ENCODE measurements around the gene SPEF2. TPM values are rescaled to one million over a fixed set of nuclear protein-coding genes. Genes with fewer than 3 reads are reported as not detected.
A peak's percentile ranks its signal among the peaks of the same experiment; 100 is the strongest.

Gene SPEF2
- total and polyA plus RNA-seq, 5 experiments from 2014 or later: 9.9 to 13.7 (median 10.9) TPM

DNA sequence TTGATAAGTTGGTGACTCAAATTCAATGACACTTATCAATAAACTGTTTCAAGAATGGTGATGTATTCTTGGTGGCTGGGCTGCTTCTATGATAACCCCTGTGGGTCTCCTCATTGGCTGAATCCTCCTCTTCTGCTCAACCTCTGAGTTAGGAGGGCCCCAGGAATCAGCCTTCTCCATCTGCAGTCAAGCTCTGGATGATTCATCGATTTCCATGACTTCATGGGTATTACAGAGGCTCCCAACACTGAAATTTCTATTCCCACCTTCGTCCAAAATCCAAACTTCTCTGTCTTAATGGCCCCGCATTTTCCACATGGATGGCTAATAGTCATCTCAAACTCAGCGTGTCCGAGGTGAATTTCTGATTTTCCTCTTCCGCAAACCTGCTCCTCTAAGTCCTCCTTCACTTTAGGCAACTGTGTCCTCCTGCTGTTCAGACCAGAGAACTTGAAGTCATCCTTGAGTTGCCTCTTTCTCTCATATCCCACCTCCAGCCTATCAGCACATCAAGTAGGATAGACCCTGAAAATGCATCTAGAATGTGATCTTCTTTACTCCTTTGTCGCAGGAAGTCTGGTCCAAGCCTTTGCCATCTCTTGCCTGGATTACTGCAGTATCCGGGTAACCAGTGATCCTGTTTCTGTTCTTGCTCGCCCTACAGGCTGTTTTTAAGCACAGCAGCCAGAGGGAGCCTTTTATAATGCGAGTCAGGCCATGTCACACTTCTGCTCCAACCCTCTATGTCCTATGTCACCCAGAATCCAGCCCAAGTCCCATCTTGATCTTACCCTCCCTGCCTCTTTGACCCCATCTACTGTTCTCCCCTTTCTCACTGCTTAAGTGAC is 197.7 kb downstream of the SPEF2 start:
- POLR2A ChIA-PET: interaction anchor here (0.6 to 20.4 kb wide), 2 partner anchors 34 to 41 kb away, joined by 3 to 989 read pairs; partner anchors contain the start of gene IL7R
- ATAC-seq (no peak), DNase-seq (peak in 3 of 10 donors; percentile 27 to 65 (median 33))
- peaks cover 0 to 3% (median 0%) of the 10 kb centered on the region in 3 donors for H3K36me3 Mint-ChIP-seq
- H3K9me3 Mint-ChIP-seq: peaks cover 0 to 9% (median 0%) of the 10 kb centered on the region in 9 donors
- H3K27me3 Mint-ChIP-seq: no peaks in the 10 kb centered on the region
- H3K27ac Mint-ChIP-seq: no peak overlapping the region
- peaks cover 19 to 53% (median 35%) of the 10 kb centered on the region in 4 donors for H3K4me1 Mint-ChIP-seq
- no peak overlapping the region for H3K4me3 Mint-ChIP-seq

DNA sequence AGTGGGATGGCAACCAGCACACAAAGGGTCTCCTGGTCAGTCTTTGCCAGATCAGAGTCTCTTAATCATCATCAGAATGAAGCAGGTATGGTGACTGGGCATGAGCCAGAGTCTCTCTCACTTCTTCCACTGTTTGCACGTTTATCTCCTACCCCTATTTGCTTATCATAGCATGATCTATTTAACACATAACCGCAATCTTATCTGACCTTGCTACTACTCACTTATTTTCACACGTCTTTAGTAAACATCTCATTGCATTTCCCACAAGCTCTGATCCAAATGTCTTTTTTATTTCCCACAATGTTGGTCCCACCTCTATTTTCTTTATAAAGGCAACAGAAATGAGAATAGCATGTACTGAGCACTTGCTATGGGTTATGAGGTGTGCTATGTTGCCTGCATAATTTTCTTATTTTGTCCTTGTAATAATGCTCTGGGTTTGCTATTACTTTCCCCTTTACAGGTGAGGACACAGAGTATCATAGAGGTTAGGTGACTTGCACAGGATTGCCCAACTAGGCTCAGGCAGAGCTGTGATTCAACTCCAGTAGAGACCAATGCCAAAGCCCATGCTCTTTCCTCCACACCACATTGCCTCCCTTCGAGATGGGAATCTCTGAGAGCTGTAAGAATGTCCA is 199.3 kb downstream of the SPEF2 start:
- peaks cover 0 to 3% (median 0%) of the 10 kb centered on the region in 3 donors for H3K36me3 Mint-ChIP-seq

DNA sequence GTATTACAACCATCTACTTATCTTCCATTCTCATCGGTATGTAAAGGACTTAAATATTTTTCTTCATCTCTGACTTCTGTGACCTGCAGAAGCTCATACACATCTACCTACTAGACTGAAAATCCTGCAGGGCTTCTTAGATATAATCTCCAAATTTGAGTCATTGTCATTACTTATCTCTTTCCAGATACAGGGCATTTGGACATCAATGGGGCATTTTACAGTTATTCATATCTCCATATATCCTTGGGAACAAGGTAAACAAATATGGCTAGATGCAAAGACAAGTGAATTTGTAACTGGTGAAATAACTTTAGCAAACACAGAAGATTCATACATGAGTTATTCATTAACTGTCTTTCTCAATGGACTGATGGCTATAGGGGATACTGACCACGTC is 201.4 kb downstream of the SPEF2 start:
- POLR2A ChIA-PET: interaction anchor here (0.8 to 20.4 kb wide), 9 partner anchors 8 to 62 kb away, joined by 3 to 989 read pairs (median 10); partner anchors contain the start of gene IL7R
- Mint-ChIP-seq H3K36me3 (peaks cover 0 to 3% (median 0%) of the 10 kb centered on the region in 3 donors), H3K9me3 (peaks cover 0 to 18% (median 0%) of the 10 kb centered on the region in 9 donors), H3K4me1 (peaks cover 33 to 62% (median 56%) of the 10 kb centered on the region in 4 donors), H3K27ac (peak overlapping the region in 9 of 10 donors; percentile 74 to 97 (median 84)), H3K4me3 (peak overlapping the region in 8 of 10 donors; percentile 2 to 66 (median 30)), H3K27me3 (no peaks in the 10 kb centered on the region)
- ATAC-seq: no peak
- no peak for DNase-seq

More for the DNA sequence above, 199.3 kb downstream of the SPEF2 start:
- DNase-seq: no peak
- H3K9me3 Mint-ChIP-seq: peaks cover 0 to 18% (median 0%) of the 10 kb centered on the region in 9 donors
- POLR2A ChIA-PET: interaction anchor here (1.4 to 20.4 kb wide), 4 partner anchors 13 to 39 kb away, joined by 5 to 989 read pairs (median 5); partner anchors contain the start of gene IL7R
- no peak overlapping the region for H3K27ac Mint-ChIP-seq
- ATAC-seq: peak; percentile 11 to 23
- no peak overlapping the region for H3K4me3 Mint-ChIP-seq
- peaks cover 20 to 53% (median 39%) of the 10 kb centered on the region in 4 donors for H3K4me1 Mint-ChIP-seq
- H3K27me3 Mint-ChIP-seq: no peaks in the 10 kb centered on the region

DNA sequence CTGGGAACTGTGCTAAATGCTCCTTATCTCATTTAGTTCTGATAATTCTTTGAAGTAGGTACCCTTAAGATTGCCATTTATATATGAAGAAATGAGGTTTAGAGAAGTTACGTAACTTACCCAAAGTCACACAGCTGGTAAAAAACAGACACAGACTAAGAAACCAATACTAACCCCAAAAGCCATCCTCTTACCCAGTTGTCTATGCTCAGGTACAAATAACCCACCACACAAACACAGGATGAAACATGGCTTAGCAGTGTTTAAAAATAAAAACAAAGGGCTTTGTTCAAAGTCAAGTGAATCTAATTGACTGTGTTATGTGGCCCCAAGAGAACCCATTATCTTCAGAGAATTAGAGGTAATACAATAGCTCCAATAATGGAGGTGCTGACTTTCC is 202.0 kb downstream of the SPEF2 start:
- H3K36me3 Mint-ChIP-seq: peaks cover 0 to 5% (median 0%) of the 10 kb centered on the region in 3 donors
- peak; percentile 23 to 32 for ATAC-seq
- POLR2A ChIA-PET: interaction anchor here (0.9 to 20.4 kb wide), 11 partner anchors 8 to 169 kb away, joined by 3 to 989 read pairs (median 31); partner anchors contain the start of gene IL7R

GRCh38 chr5:35820735-35821134 is 203.1 kb downstream of the SPEF2 start:
- no peak for ATAC-seq
- H3K27ac Mint-ChIP-seq: peak overlapping the region in 9 of 10 donors; percentile 74 to 97 (median 91)
- H3K4me1 Mint-ChIP-seq: peaks cover 44 to 72% (median 70%) of the 10 kb centered on the region in 4 donors
- peak overlapping the region in 9 of 10 donors; percentile 29 to 66 (median 47) for H3K4me3 Mint-ChIP-seq
- no peak for DNase-seq
- H3K27me3 Mint-ChIP-seq: no peaks in the 10 kb centered on the region
- peaks cover 0 to 5% (median 0%) of the 10 kb centered on the region in 3 donors for H3K36me3 Mint-ChIP-seq
- POLR2A ChIA-PET: interaction anchor here (0.9 to 20.4 kb wide), 14 partner anchors 9 to 170 kb away, joined by 3 to 989 read pairs (median 31); partner anchors contain the start of gene IL7R
- peaks cover 0 to 18% (median 0%) of the 10 kb centered on the region in 9 donors for H3K9me3 Mint-ChIP-seq

More for the DNA sequence above, 202.0 kb downstream of the SPEF2 start:
- Mint-ChIP-seq H3K27ac (peak overlapping the region in 9 of 10 donors; percentile 74 to 97 (median 91)), H3K9me3 (peaks cover 0 to 18% (median 0%) of the 10 kb centered on the region in 9 donors), H3K4me1 (peaks cover 36 to 62% (median 61%) of the 10 kb centered on the region in 4 donors), H3K27me3 (no peaks in the 10 kb centered on the region), H3K4me3 (peak overlapping the region in 5 of 10 donors; percentile 29 to 53 (median 48))
- DNase-seq: peak in 3 of 10 donors; percentile 49 to 66 (median 57)

DNA sequence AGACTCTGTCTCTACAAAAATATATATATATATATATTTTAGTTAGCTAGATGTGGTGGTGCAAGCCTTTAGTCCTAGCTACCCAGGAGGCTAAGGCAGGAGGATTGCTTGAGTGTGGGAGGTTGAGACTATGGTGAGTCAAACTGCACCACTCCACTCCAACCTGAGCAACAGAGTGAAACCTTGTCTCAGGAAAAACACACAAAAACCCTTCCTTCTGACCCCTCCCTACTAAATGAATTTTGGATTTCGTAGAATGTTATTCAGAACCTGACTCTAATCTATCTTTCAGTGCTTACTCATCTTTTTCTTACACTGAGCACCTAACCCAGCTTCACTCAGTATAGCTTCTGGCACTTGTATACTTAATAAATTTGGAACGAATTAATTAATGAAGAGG is 203.8 kb downstream of the SPEF2 start:
- peaks cover 0 to 5% (median 0%) of the 10 kb centered on the region in 3 donors for H3K36me3 Mint-ChIP-seq
- H3K27me3 Mint-ChIP-seq: no peaks in the 10 kb centered on the region
- H3K4me1 Mint-ChIP-seq: peaks cover 47 to 80% (median 78%) of the 10 kb centered on the region in 4 donors
- H3K27ac Mint-ChIP-seq: peak overlapping the region in 9 of 10 donors; percentile 82 to 97 (median 96)
- ATAC-seq (no peak), DNase-seq (no peak)
- peaks cover 0 to 18% (median 0%) of the 10 kb centered on the region in 9 donors for H3K9me3 Mint-ChIP-seq
- peak overlapping the region in 9 of 10 donors; percentile 25 to 79 (median 66) for H3K4me3 Mint-ChIP-seq
- POLR2A ChIA-PET: interaction anchor here (1.5 to 20.4 kb wide), 13 partner anchors 9 to 164 kb away, joined by 3 to 989 read pairs (median 31); partner anchors contain the start of gene IL7R

DNA sequence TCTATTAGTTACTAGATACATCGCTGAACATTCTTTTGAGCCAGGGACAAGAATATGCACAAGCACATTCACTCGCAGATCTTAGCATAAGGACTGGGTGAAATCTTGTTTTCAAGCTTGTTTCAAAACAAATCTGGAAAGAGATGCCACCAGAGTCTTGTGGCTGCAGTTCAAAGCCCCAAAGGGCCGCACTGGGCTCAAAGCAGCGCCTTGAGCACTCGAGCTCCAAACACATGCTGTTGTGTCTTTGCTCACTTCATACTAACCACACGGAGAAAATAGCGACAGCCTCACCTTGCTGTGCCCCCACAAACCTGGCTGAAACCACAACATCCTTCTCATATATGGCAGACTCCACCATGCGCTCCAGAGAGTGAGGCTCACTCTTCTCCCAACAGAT is 204.8 kb downstream of the SPEF2 start:
- H3K27me3 Mint-ChIP-seq: no peaks in the 10 kb centered on the region
- H3K9me3 Mint-ChIP-seq: peaks cover 0 to 18% (median 0%) of the 10 kb centered on the region in 9 donors
- H3K27ac Mint-ChIP-seq: peak overlapping the region in 9 of 10 donors; percentile 82 to 97 (median 96)
- DNase-seq: peak; percentile 12 to 86 (median 68)
- H3K36me3 Mint-ChIP-seq: peaks cover 0 to 5% (median 0%) of the 10 kb centered on the region in 3 donors
- peak overlapping the region; percentile 54 to 79 (median 70) for H3K4me3 Mint-ChIP-seq
- H3K4me1 Mint-ChIP-seq: peaks cover 55 to 90% (median 88%) of the 10 kb centered on the region in 4 donors
- POLR2A ChIA-PET: interaction anchor here (0.8 to 20.4 kb wide), 19 partner anchors 8 to 171 kb away, joined by 3 to 989 read pairs (median 24); partner anchors contain the start of gene IL7R
- peak; percentile 82 to 87 for ATAC-seq

DNA sequence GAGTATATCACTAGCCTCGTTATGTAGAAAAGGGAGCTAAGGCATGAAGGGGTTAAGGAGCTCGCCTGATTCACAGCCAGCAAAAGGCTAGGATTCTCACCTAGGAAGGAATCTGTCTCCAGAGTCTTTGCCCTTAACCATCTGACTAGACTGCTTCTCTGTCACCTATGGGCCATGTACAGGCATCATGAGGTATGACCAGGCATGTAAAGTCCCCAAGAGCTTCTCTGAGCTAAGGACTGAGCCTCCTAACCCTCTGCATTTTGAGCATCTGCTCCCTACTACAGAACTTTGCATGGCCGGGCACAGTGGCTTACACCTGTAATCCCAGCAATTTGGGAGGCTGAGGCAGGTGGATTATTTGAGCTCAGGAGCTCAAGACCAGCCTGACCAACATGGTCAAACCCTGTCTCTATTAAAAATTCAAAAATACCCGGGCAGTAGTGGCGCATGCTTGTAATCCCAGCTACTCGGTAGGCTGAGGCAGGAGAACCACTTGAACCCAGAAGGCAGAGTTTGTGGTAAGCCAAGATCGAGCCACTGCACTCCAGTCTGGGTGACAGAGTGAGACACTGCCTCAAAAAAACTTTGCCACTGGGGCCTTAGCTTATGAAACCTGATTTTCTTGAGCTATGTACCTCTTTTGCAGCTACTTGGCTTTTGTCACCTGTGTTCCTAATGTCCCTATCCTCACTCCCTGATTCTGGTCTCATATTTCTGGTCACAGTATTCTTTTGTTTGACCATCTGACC is 205.9 kb downstream of the SPEF2 start:
- no peak for DNase-seq
- H3K4me3 Mint-ChIP-seq: peak overlapping the region in 9 of 10 donors; percentile 6 to 79 (median 66)

DNA sequence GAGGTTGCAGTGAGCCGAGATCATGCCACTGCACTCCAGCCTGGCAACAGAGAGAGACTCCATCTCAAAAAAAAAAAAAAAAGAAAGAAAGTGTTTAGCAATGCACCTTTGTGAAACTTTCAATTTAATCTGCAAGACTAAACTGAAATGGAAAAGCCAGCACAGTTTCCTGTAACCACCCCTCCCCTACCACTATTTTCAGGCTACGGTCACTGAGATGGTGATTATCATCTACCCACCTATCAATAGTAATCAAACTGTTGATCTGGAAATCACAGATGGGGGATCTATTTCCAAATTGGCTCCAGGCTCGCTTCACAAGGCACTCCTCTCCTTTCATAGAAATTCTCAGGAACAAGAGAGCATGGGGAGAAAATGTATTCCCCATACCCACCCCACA is 208.4 kb downstream of the SPEF2 start:
- ATAC-seq (no peak), DNase-seq (no peak)
- Mint-ChIP-seq H3K4me3 (peak overlapping the region in 8 of 10 donors; percentile 18 to 79 (median 72)), H3K9me3 (peaks cover 0 to 3% (median 0%) of the 10 kb centered on the region in 9 donors), H3K4me1 (peaks cover 48 to 92% (median 91%) of the 10 kb centered on the region in 4 donors), H3K27me3 (no peaks in the 10 kb centered on the region), H3K36me3 (peaks cover 0 to 2% (median 0%) of the 10 kb centered on the region in 3 donors), H3K27ac (peak overlapping the region in 9 of 10 donors; percentile 82 to 97 (median 96))
- POLR2A ChIA-PET: interaction anchor here (0.7 to 20.4 kb wide), 4 partner anchors 30 to 65 kb away, joined by 3 to 989 read pairs (median 5); partner anchors contain the start of gene IL7R

More for the DNA sequence above, 205.9 kb downstream of the SPEF2 start:
- Mint-ChIP-seq H3K4me1 (peaks cover 57 to 99% (median 98%) of the 10 kb centered on the region in 4 donors), H3K27me3 (no peaks in the 10 kb centered on the region), H3K36me3 (peaks cover 0 to 5% (median 0%) of the 10 kb centered on the region in 3 donors), H3K9me3 (peaks cover 0 to 17% (median 0%) of the 10 kb centered on the region in 9 donors), H3K27ac (peak overlapping the region in 9 of 10 donors; percentile 82 to 97 (median 96))
- ATAC-seq: peak in 1 of 2 donors; percentile 19
- POLR2A ChIA-PET: interaction anchor here (0.8 to 20.4 kb wide), 17 partner anchors 11 to 172 kb away, joined by 3 to 989 read pairs (median 24); partner anchors contain the start of gene IL7R

- Mint-ChIP-seq H3K27ac (peak overlapping the region in 9 of 10 donors; percentile 82 to 97 (median 96)), H3K27me3 (no peaks in the 10 kb centered on the region), H3K4me1 (peaks cover 50 to 93% (median 91%) of the 10 kb centered on the region in 4 donors), H3K4me3 (peak overlapping the region; percentile 12 to 79 (median 71)), H3K9me3 (no peaks in the 10 kb centered on the region), H3K36me3 (peaks cover 0 to 2% (median 0%) of the 10 kb centered on the region in 3 donors)
- DNase-seq: no peak
- POLR2A ChIA-PET: interaction anchor here (0.9 to 20.4 kb wide), 2 partner anchors 29 to 54 kb away, joined by 3 to 989 read pairs; partner anchors contain the start of gene IL7R
- no peak for ATAC-seq
These were observed 208.9 kb downstream of the SPEF2 start for GRCh38 chr5:35826554-35826953.
